Endothelial cell of umbilical vein (primary cell): ENCODE data around the gene HELZ2. TPM values are rescaled to one million over a fixed set of nuclear protein-coding genes. Genes with fewer than 3 reads are reported as not detected.

Source experiments
- BruUV-seq: library from RNA; stranded (reverse); fragments of 400-500 nt; replicated peaks from 2 replicates; lab custom pipeline; 2021; lab: Mats Ljungman, UMichigan
- CTCF ChIA-PET: fragments of 300-600, 350-600 bp; sonication (Branson Sonifier 250); formaldehyde crosslinking; loops from one replicate; lab custom pipeline; 2021; ENCODE audit warnings: antibody characterized with exemption, inconsistent platforms; lab: Charles Lee
- POLR2A ChIA-PET: fragments of 300-600, 350-600 bp; sonication (Branson Sonifier 250); formaldehyde crosslinking; loops from one replicate; lab custom pipeline; 2021; ENCODE audit warnings: antibody characterized with exemption, inconsistent platforms; lab: Charles Lee
- DNase-seq: peaks from one replicate; pipeline ENCODE4 v3.0.0-alpha.2; 2011; ENCODE audit warnings: low read depth, low spot score
- FAIRE-seq: peaks from 2 replicates; lab custom pipeline; 2011; peaks lifted over from hg19 to GRCh38; lab: Jason Lieb, UNC
- H2AFZ ChIP-seq: 2 replicates; pipeline ENCODE4 v1.6.0; 2012; ENCODE audit warnings: low read depth, low read length, control low read depth, inconsistent platforms
- H3K27ac ChIP-seq: 2 replicates; pipeline ENCODE4 v1.5.1; 2011; ENCODE audit warnings: low read depth, mild to moderate bottlenecking, control low read depth, low read length, moderate library complexity; ENCODE audit not compliant: insufficient read depth
- H3K27me3 ChIP-seq, 2 experiments: 2 replicates each; pipeline versions ENCODE4 v1.6.0 to v1.6.1; 2011; ENCODE audit warnings: low read length in 2 of 2, mixed read lengths in 1 of 2; ENCODE audit not compliant: control insufficient read depth in 2 of 2, insufficient read depth in 2 of 2
- H3K36me3 ChIP-seq, 2 experiments: 2 replicates in 1 of 2; 3 replicates in 1 of 2; pipeline ENCODE4 v1.5.1; 2011; ENCODE audit warnings: low read length in 2 of 2, mild to moderate bottlenecking in 1 of 2, moderate library complexity in 1 of 2; ENCODE audit not compliant: control insufficient read depth in 2 of 2, insufficient read depth in 2 of 2; ENCODE audit errors: extremely low read depth in 1 of 2
- H3K4me1 ChIP-seq: 3 replicates; pipeline ENCODE4 v1.5.1; 2011; ENCODE audit warnings: mild to moderate bottlenecking, low read length; ENCODE audit not compliant: control insufficient read depth, insufficient read depth; ENCODE audit errors: extremely low read depth
- H3K4me2 ChIP-seq: 2 replicates; pipeline ENCODE4 v1.6.1; 2011; ENCODE audit warnings: low read length, control low read depth, mixed read lengths; ENCODE audit not compliant: insufficient read depth
- H3K4me3 ChIP-seq, 3 experiments: fragments of 200-600 bp in 1 of 3; sonication (generic), shearing (Covaris generic) in 1 of 3; replicated peaks in 1 of 3; 2 replicates each; pipeline ENCODE4 v1.5.1; 2011 to 2016; ENCODE audit warnings: control low read depth in 3 of 3, low read length in 3 of 3, mild to moderate bottlenecking in 2 of 3, inconsistent platforms in 1 of 3, low read depth in 1 of 3, moderate library complexity in 1 of 3; ENCODE audit not compliant: insufficient read depth in 1 of 3
- H3K79me2 ChIP-seq: 2 replicates; pipeline ENCODE4 v1.6.0; 2012; ENCODE audit warnings: low read length, inconsistent platforms; ENCODE audit not compliant: control insufficient read depth, insufficient read depth
- H3K9ac ChIP-seq: replicated peaks from 2 replicates; pipeline ENCODE3; 2011; ENCODE audit warnings: low read length, control low read depth; ENCODE audit not compliant: insufficient read depth; ENCODE audit errors: extremely low read depth
- H3K9me1 ChIP-seq: replicated peaks from 3 replicates; pipeline ENCODE4 v1.6.0; 2011; ENCODE audit warnings: mild to moderate bottlenecking, low read length; ENCODE audit not compliant: control insufficient read depth, insufficient read depth; ENCODE audit errors: extremely low read depth
- H3K9me3 ChIP-seq: replicated peaks from 2 replicates; pipeline ENCODE4 v1.5.1; 2012; ENCODE audit warnings: low read length, inconsistent platforms; ENCODE audit not compliant: control insufficient read depth, insufficient read depth
- H4K20me1 ChIP-seq: replicated peaks from 2 replicates; pipeline ENCODE3; 2011; ENCODE audit warnings: mild to moderate bottlenecking, low read length; ENCODE audit not compliant: control insufficient read depth, insufficient read depth; ENCODE audit errors: extremely low read depth
- CTCF ChIP-seq, 2 donors: IDR thresholded peaks; 1 replicate in 1 of 2; 2 replicates in 1 of 2; pipeline ENCODE4 v1.5.1; 2011; ENCODE audit warnings: low read length in 2 of 2, mild to moderate bottlenecking in 2 of 2, moderate library complexity in 2 of 2, control low read depth in 1 of 2, inconsistent platforms in 1 of 2, low read depth in 1 of 2; ENCODE audit not compliant: insufficient read depth in 1 of 2; ENCODE audit errors: extremely low read depth in 1 of 2
- EZH2 ChIP-seq: IDR thresholded peaks from 2 replicates; pipeline ENCODE4 v1.6.1; 2012; ENCODE audit warnings: borderline replicate concordance, low read depth, mild to moderate bottlenecking, moderate library complexity, low read length, inconsistent platforms; ENCODE audit not compliant: severe bottlenecking
- FOS ChIP-seq: IDR thresholded peaks from 2 replicates; pipeline ENCODE4 v1.6.1; 2011; ENCODE audit warnings: mild to moderate bottlenecking, low read length, moderate library complexity, borderline replicate concordance; ENCODE audit not compliant: insufficient read depth
- GATA2 ChIP-seq: IDR thresholded peaks from 2 replicates; pipeline ENCODE4 v1.7.0; 2011; ENCODE audit warnings: low read depth, mild to moderate bottlenecking, moderate library complexity, mixed read lengths, low read length; ENCODE audit not compliant: insufficient read length, insufficient read depth
- JUN ChIP-seq: IDR thresholded peaks from 2 replicates; pipeline ENCODE4 v1.6.1; 2011; ENCODE audit warnings: borderline replicate concordance, low read depth; ENCODE audit not compliant: insufficient read length, insufficient read depth
- MAX ChIP-seq: IDR thresholded peaks from 2 replicates; pipeline ENCODE4 v1.6.1; 2011; ENCODE audit not compliant: insufficient read depth, insufficient read length
- MYC ChIP-seq: IDR thresholded peaks from one replicate; pipeline ENCODE4 v1.6.1; 2011; ENCODE audit warnings: mild to moderate bottlenecking, low read depth, low read length
- POLR2A ChIP-seq: IDR thresholded peaks from 2 replicates; pipeline ENCODE4 v1.6.1; 2012; ENCODE audit warnings: low read depth, mild to moderate bottlenecking, control low read depth, low read length
- POLR2AphosphoS5 ChIP-seq: IDR thresholded peaks from 2 replicates; pipeline ENCODE4 v1.6.1; 2012; ENCODE audit warnings: low read depth, mild to moderate bottlenecking, control low read depth, low read length, moderate library complexity; ENCODE audit not compliant: insufficient read depth
- dilution Hi-C: fragments of 300-500 bp; cut with MboI; formaldehyde crosslinking; loops from one replicate; pipeline ENCODE4 v1.15.0; 2019; ENCODE audit warnings: low sequenced_read_pairs; ENCODE audit not compliant: extremely low pct_ligation_motif_present
- intact Hi-C: fragments of 100-400 bp; cut with micrococcal nuclease; formaldehyde crosslinking; loops from one replicate; pipeline ENCODE4 v1.10.0; 2022
- polyA plus RNA-seq, 4 experiments: library from polyadenylated mRNA; depleted of rRNA in 3 of 4; stranded (reverse) in 3 of 4; unstranded in 1 of 4; fragments of >200 nt; gene quantifications; 2 replicates each; pipeline versions ENCODE4 v1.2.1 to v1.2.3, GENCODE V29; 2011 to 2012; ENCODE audit warnings: missing spikeins in 1 of 4
- total RNA-seq: library from RNA; stranded (reverse); gene quantifications from 2 replicates; pipeline ENCODE4 v1.2.3, GENCODE V29; 2021

The HELZ2 gene
- total and polyA plus RNA-seq, 2 donors (not counting 3 experiments of a cell fraction or from before 2014, with no cell fraction given), result 10.6 to 33.2 TPM

- H3K4me3 ChIP-seq, result no peak overlapping the region
- H3K79me2 ChIP-seq, result peaks cover 29% of the 10 kb centered on the region
- H3K27me3 ChIP-seq, result no peaks in the 10 kb centered on the region
- CTCF ChIA-PET, result no interaction called here
- H3K9me3 ChIP-seq, result no peaks in the 10 kb centered on the region
- no peak for TF ChIP-seq FOS
- no peak for TF ChIP-seq POLR2AphosphoS5
- no peak for TF ChIP-seq MYC
- no peak for TF ChIP-seq EZH2
- TF ChIP-seq POLR2A, result no peak
- TF ChIP-seq CTCF (IDR thresholded peaks at IDR 0.05; ENCODE audit: extremely low read depth in 1 of 2, insufficient read depth in 1 of 2, low read depth in 1 of 2, low read length in 2 of 2), result no peak
- no peak for TF ChIP-seq JUN
- TF ChIP-seq GATA2, result no peak
- TF ChIP-seq MAX, result no peak
- H3K9ac ChIP-seq, result no peak overlapping the region
- dilution Hi-C loops (no loop called here), intact Hi-C loops (no loop called here)
- H3K36me3 ChIP-seq, result peaks cover 8 to 12% of the 10 kb centered on the region in 2 experiments
- H3K4me1 ChIP-seq, result no peaks in the 10 kb centered on the region
- no peak for FAIRE-seq
- H3K4me2 ChIP-seq, result no peak overlapping the region
- H3K9me1 ChIP-seq, result no peaks in the 10 kb centered on the region
- H3K27ac ChIP-seq, result no peak overlapping the region
- POLR2A ChIA-PET, result no interaction called here
- no peak overlapping the region for H2AFZ ChIP-seq
- no TSS peak for BruUV-seq
- no peaks in the 10 kb centered on the region for H4K20me1 ChIP-seq
- no peak for DNase-seq
Measured at GRCh38 chr20:63619505-63619904, 45.5 kb upstream of the HELZ2 start.
